ENCODE data around the gene ZNF514.
"Not testable (repeated sequence)": the region's sequence is repeated elsewhere in the genome, so short reads cannot be mapped to it uniquely, and the experiment has no call there.

Gene ZNF514

GRCh38 chr2:95159690-95160449 is at the start of gene ZNF514:
Gene ZNF514, minus strand, starts transcription at chr2:95159848. Its CDS starts 6,595 bp downstream, at chr2:95153253.
- FAIRE-seq: no peak

- no peak for FAIRE-seq
Observed at GRCh38 chr2:95208106-95208505, 48.5 kb upstream of the ZNF514 start.

- FAIRE-seq: no peak
Observed at GRCh38 chr2:95207111-95207961, 47.7 kb upstream of the ZNF514 start, which contains the start of gene ZNF892. Gene ZNF892, plus strand, starts transcription at chr2:95207521. Its CDS starts 295 bp downstream, at chr2:95207816.

- FAIRE-seq: no peak
Observed at GRCh38 chr2:95206096-95206495, 46.4 kb upstream of the ZNF514 start.

- FAIRE-seq: no peak
Observed at GRCh38 chr2:95204396-95204795, 44.7 kb upstream of the ZNF514 start.

- no peak for FAIRE-seq
Observed at GRCh38 chr2:95203911-95204310, 44.3 kb upstream of the ZNF514 start.

- not testable (repeated sequence) for FAIRE-seq
Observed at GRCh38 chr2:95192956-95193355, 33.3 kb upstream of the ZNF514 start.

- no peak for FAIRE-seq
Observed at GRCh38 chr2:95185973-95186372, 26.3 kb upstream of the ZNF514 start.

- FAIRE-seq: no peak
Observed at GRCh38 chr2:95185197-95185596, 25.5 kb upstream of the ZNF514 start.

GRCh38 chr2:95181774-95182173 is 22.1 kb upstream of the ZNF514 start:
- no peak for FAIRE-seq

- FAIRE-seq: no peak
Observed at GRCh38 chr2:95179451-95179850, 19.8 kb upstream of the ZNF514 start.

GRCh38 chr2:95174031-95174542 is 14.4 kb upstream of the ZNF514 start:
- FAIRE-seq: no peak

- no peak for FAIRE-seq
Observed at GRCh38 chr2:95171902-95172301, 12.3 kb upstream of the ZNF514 start.

GRCh38 chr2:95166065-95166763 is 6.6 kb upstream of the ZNF514 start:
- no peak for FAIRE-seq

GRCh38 chr2:95165371-95166064 is 5.9 kb upstream of the ZNF514 start, which contains the start of gene ZNF2:
Gene ZNF2, plus strand, starts transcription at chr2:95165809. Its CDS starts 10,418 bp downstream, at chr2:95176227.
- peak; percentile 69 for FAIRE-seq

- no peak for FAIRE-seq
Observed at GRCh38 chr2:95165030-95165370, 5.4 kb upstream of the ZNF514 start.

GRCh38 chr2:95158891-95159619 is 593 bp downstream of the ZNF514 start:
- FAIRE-seq: no peak

- FAIRE-seq: no peak
Observed at GRCh38 chr2:95158441-95158840, 1.2 kb downstream of the ZNF514 start.

- FAIRE-seq: no peak
Observed at GRCh38 chr2:95149397-95149984, 10.2 kb downstream of the ZNF514 start.

- FAIRE-seq: no peak
Observed at GRCh38 chr2:95143838-95144237, 15.8 kb downstream of the ZNF514 start.

GRCh38 chr2:95138702-95139101 is 20.9 kb downstream of the ZNF514 start:
- no peak for FAIRE-seq

Measured in endometrium (tissue), 2 donors.